Measurements from ENCODE around the gene FMC1. TPM values are rescaled to one million over a fixed set of nuclear protein-coding genes. Genes with fewer than 3 reads are reported as not detected.

Gene FMC1
- total RNA-seq, 1 donor from 2014 or later, result 10.0 TPM

GRCh38 chr7:139370943-139371313 lies 29.8 kb downstream of the FMC1 start:
- no peak for DNase-seq (ENCODE audit: low read depth, low spot score)

DNA sequence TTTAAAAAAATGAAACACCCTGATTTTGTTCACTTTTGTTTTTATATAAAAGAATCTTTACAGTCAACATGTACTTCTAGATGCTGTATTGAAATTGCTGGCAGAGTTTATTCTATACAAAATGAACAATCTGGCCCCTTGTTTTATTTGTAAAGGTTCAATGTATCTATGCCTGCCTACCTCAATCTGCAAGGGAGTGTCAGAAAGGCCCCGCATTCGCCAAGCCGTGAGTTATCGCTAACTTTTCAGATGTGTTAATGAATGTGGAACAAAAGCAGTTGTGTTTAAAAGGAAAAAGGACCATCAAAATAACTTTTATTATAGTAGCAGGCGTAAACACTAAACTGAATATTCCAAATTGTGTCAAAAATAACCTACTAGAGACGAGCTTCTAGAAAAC lies 33.1 kb downstream of the FMC1 start:
- DNase-seq (ENCODE audit: low read depth, low spot score), result no peak

GRCh38 chr7:139382439-139382838 lies 41.3 kb downstream of the FMC1 start:
- DNase-seq (ENCODE audit: low read depth, low spot score), result no peak

GRCh38 chr7:139384611-139385010 lies 43.5 kb downstream of the FMC1 start:
- no peak for DNase-seq (ENCODE audit: low read depth, low spot score)

DNA sequence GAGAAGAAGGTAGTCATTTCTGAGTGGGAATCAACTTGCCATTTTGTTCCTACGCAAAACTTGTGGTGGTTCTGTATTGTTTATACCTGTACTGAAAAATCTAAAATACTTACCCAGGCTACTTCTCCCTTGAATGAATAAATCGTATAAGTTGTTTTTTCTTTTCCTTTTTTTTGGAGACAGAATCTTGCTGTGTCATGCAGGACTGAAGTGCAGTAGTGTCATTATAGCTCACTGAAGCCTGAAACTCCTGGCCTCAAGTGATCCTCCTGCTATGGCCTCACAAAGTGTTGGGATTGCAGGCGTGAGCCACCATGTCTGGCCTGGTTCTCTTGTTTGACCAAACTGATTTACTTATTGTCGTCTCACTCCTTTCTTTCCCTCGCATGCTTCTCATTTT lies 46.5 kb downstream of the FMC1 start:
- no peak for DNase-seq (ENCODE audit: low read depth, low spot score)

DNA sequence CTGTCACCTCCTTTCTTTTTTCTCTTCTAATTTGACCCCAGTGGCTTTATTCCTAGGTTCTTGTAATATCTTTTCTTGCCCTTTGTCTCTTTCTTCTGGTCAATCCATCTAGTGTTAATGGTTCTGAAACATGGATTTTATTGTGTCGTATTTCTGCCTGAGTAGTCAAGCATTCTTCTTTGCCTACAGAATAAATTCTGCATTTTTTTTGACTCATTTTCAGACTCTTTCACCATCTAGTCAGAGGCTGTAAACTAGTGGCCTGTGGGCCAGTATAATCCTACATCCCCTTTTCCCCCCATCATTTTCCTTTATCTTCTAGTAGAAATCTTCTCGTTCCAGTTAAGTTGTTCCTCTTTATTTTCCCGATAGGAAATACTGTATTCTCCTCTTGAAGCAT lies 48.0 kb downstream of the FMC1 start:
- DNase-seq (ENCODE audit: low read depth, low spot score), result no peak

DNA sequence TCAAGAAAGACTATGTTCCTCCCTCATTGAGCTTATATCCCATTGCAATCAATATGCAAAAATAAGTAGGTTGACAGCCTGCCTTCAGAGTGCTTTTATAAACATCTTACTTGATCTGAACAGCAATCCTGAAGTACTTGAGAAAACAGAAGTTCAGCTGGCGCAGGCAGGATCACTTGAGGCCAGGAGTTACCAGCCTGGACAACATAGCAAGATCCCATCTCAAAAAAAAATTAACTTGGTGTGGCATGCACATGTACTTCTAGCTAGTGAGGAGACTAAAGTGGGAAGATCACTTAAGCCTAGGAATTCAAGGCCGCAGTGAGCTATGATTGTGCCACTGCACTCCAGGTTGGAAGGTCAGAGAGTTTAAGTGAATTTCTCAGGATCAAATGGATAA lies 48.6 kb downstream of the FMC1 start:
- no peak for DNase-seq (ENCODE audit: low read depth, low spot score)

DNA sequence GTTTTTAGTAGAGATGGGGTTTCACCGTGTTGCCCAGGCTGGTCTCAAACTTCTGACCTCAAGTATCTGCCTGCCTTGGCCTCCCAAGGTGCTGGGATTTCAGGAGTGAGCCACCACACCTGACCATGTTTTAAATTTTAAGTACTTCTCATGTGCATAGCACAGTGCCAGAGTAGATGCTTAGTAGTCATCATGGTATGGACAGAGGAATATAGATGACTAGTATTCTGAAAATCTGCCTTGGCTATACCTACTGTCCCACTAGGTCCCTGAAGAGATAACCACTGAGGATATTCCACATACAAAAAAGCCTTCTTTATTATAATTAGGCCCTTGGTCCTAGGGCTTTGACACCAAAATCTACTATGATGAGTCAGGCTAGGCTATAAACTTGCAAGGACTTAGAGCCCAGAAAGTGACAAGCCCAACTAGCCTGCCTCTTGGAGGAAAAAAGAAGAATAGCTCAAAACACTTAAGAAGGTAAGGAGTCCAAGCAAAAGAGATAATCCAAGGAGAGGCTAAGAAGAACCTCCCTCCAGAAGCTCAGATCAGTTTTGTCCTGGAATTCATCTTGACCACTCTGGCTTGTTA lies 52.6 kb downstream of the FMC1 start:
- no peak for DNase-seq (ENCODE audit: low read depth, low spot score)

GRCh38 chr7:139394540-139394939 lies 53.4 kb downstream of the FMC1 start:
- no peak for DNase-seq (ENCODE audit: low read depth, low spot score)

Other genes starting within 250 kb of the FMC1 start
- gene ZC3HAV1, start 231.6 kb upstream of the FMC1 start, total RNA-seq, result 43.3 and 60.4 TPM in 2 replicates
- gene UBN2, start 110.1 kb upstream of the FMC1 start, total RNA-seq, result 2.7 and 5.1 TPM in 2 replicates
- gene LUC7L2, start 18.6 kb downstream of the FMC1 start, total RNA-seq, result 33.0 and 47.8 TPM in 2 replicates
- gene KLRG2, start 142.3 kb downstream of the FMC1 start, total RNA-seq, result 0.07 TPM in 1 of 2 replicates, not detected in the other
- gene CLEC2L, start 182.3 kb downstream of the FMC1 start, total RNA-seq, result not detected in 2 replicates